ENCODE measurements around the gene PHACTR2.
"Not testable (repeated sequence)": the region's sequence is repeated elsewhere in the genome, so short reads cannot be mapped to it uniquely, and the experiment has no call there.

Gene PHACTR2

GRCh38 chr6:143761074-143761473, 83.3 kb downstream of the PHACTR2 start:
- FAIRE-seq (no peak), DNase-seq (ENCODE audit: low spot score) (no peak)

GRCh38 chr6:143762126-143762525, 84.4 kb downstream of the PHACTR2 start:
- DNase-seq (ENCODE audit: low spot score) (no peak), FAIRE-seq (no peak)

- no peak for FAIRE-seq
Measured at GRCh38 chr6:143765422-143766184, 87.8 kb downstream of the PHACTR2 start.

GRCh38 chr6:143766185-143766553, 88.4 kb downstream of the PHACTR2 start:
- no peak for FAIRE-seq
- no peak for DNase-seq (ENCODE audit: low spot score)

More at GRCh38 chr6:143765422-143766184, 87.8 kb downstream of the PHACTR2 start:
- DNase-seq (ENCODE audit: low spot score) = no peak

DNA sequence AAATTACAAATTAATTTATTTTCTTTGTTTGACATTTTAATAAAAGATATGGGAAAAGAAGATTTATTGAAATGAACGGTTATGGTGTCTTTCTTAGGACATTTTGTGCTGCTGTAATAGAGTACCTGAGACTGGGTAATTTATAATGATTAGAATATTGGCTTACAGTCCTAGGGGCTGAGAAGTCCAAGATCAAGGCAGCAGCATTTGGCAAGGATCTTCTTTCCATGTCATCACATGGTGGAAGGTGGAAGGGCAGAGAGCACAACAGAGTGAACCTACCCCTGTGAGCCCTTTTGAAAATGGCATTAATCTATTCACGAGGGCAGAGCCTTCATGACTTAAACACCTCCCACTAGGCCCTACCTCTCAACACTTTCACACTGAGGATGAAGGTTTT, 89.7 kb downstream of the PHACTR2 start:
- FAIRE-seq (no peak), DNase-seq (ENCODE audit: low spot score) (no peak)

DNA sequence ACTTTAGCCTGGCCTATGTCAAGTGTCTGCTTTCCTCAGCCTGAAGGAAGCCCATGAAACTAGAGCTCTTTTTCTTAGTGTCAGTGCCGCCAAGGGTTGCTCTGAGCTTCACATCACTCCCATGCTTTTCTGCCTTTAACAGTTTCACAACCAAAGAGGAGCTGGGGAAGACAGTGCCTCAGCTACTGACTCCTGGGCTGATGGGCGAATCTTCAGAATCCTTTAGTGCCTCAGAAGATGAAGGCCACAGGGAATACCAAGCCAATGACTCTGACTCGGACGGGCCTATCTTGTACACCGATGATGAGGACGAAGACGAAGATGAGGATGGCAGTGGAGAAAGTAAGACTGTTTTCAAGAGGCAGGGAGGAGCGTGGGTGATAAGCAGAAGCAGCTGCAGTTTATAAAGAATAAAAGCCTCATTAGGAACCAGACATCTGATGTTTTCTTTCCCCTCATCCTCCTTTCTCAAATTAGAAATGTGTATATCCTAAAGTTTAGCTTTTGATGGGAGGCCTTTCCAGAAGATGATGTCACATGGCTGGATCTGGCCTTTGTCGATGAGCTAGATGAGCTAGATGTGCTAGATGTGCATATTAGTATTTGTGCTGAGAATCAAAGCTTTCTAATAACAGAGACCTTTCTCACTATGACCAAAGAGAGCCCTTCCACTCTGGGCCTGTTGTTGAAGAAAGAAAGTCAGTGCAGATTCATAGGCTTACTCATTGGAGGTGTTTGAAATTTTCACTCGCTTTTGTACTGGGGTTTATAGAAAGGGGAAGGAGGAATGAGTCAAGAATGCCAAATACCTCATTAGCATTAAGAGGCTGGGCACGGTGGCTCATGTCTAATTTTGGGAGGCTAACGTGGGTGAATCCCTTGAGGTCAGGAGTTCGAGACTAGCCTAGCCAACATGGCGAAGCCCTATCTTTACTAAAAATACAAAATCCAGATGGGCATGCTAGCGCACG, 94.6 kb downstream of the PHACTR2 start:
- DNase-seq (ENCODE audit: low spot score) (no peak), FAIRE-seq (no peak)

- DNase-seq (ENCODE audit: low spot score) (no peak), FAIRE-seq (no peak)
Measured at GRCh38 chr6:143773506-143774150, 95.9 kb downstream of the PHACTR2 start.

DNA sequence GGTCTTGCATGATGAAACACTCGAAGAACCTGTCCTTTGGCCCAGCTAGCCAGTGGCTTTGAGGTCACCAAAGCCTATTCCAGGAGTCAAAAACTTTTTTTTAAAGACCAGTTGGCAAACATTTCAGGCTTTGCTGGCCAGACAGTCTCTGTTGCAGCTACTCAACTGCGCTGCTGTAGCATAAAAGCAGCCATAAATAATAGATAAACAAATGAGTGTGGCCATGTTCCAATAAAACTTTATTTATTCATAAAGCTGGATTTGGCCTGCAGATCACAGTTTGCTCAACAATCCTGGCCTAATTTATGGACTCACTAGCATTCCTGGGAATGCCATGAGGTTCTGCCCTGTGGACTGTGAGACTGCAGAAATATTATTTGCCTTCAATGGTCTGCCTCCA, 96.6 kb downstream of the PHACTR2 start:
- no peak for FAIRE-seq
- no peak for DNase-seq (ENCODE audit: low spot score)

- FAIRE-seq (no peak), DNase-seq (ENCODE audit: low spot score) (no peak)
Measured at GRCh38 chr6:143775336-143775735, 97.6 kb downstream of the PHACTR2 start.

GRCh38 chr6:143778926-143779325, 101.2 kb downstream of the PHACTR2 start:
- no peak for DNase-seq (ENCODE audit: low spot score)
- FAIRE-seq = no peak

GRCh38 chr6:143782481-143782880, 104.7 kb downstream of the PHACTR2 start:
- FAIRE-seq (no peak), DNase-seq (ENCODE audit: low spot score) (no peak)

- FAIRE-seq (no peak), DNase-seq (ENCODE audit: low spot score) (no peak)
Measured at GRCh38 chr6:143783077-143783476, 105.3 kb downstream of the PHACTR2 start.

- DNase-seq (ENCODE audit: low spot score) (no peak), FAIRE-seq (no peak)
Measured at GRCh38 chr6:143784316-143784715, 106.6 kb downstream of the PHACTR2 start.

DNA sequence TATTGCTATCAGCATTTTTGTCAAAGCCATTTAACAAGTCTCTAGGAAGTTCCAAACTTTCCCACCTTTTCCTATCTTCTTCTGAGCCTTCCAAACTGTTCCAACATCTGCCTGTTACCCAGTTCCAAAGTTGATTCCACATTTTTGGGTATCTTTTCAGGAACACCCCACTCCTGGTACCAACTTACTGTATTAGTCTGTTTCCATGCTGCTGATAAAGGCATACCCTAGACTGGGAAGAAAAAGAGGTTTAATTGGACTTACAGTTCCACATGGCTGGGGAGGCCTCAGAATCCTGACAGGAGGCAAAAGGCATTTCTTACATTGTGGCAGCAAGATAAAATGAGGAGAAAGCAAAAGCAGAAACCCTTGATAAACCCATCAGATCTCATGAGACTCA, 108.6 kb downstream of the PHACTR2 start:
- not testable (repeated sequence) for FAIRE-seq; DNase-seq (ENCODE audit: low spot score)

DNA sequence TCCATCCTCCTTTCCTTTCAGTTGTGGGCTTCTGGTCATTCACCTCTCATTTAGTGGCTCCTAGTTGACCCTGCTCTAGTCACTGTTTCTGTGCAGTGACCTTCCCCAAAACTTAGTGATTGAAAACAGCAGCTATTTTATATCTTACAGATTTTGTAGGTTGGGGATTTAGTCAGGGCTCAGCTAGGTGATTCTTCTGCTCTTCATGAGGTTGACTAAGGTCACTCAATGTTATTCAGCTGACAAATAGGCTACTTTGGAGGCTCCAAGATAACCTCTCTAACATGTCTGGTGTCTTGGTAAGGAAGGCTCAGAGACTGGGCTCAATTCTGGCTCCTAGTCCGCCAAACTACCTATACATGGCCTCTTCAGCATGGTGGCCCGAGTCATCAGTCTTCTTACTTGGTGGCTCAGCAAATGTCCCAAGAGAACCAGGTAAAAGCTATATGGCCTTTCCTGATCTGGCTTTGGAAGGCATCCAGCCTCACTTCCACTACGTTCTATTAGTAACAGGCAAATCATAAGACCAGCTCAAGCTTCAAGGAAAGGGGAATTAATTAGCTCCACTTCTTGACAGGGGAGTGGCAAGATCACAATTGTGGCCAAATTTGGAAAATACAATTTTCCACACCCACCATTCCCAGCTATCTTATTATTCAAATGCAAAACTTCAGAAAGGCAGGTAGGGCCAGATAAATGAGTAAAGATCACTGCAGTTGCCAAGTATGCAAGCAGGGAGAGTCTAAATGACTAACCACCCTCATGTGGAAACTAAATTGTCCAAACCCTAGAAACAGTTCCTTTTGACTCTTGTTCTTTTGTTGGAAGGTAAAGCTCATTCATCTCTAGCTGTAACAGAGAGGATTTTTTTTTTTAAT, 114.9 kb downstream of the PHACTR2 start:
- DNase-seq (ENCODE audit: low spot score) = no peak
- no peak for FAIRE-seq

GRCh38 chr6:143793280-143793619, 115.5 kb downstream of the PHACTR2 start:
- DNase-seq (ENCODE audit: low spot score) (no peak), FAIRE-seq (no peak)

DNA sequence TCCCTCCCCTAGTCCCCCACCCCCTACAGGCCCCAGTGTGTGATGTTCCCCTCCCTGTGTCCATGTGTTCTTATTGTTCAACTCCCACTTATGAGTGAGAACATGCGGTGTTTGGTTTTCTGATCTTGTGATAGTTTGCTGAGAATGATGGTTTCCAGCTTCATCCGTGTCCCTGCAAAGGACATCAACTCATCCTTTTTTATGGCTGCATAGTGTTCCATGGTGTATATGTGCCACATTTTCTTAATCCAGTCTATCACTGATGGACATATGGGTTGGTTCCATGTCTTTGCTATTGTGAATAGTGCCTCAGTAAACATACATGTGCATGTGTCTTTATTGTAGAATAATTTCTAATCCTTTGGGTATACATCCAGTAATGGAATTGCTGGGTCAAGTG, 118.8 kb downstream of the PHACTR2 start:
- FAIRE-seq; DNase-seq (ENCODE audit: low spot score): not testable (repeated sequence)

GRCh38 chr6:143798487-143798886, 120.7 kb downstream of the PHACTR2 start:
- FAIRE-seq = not testable (repeated sequence)

DNA sequence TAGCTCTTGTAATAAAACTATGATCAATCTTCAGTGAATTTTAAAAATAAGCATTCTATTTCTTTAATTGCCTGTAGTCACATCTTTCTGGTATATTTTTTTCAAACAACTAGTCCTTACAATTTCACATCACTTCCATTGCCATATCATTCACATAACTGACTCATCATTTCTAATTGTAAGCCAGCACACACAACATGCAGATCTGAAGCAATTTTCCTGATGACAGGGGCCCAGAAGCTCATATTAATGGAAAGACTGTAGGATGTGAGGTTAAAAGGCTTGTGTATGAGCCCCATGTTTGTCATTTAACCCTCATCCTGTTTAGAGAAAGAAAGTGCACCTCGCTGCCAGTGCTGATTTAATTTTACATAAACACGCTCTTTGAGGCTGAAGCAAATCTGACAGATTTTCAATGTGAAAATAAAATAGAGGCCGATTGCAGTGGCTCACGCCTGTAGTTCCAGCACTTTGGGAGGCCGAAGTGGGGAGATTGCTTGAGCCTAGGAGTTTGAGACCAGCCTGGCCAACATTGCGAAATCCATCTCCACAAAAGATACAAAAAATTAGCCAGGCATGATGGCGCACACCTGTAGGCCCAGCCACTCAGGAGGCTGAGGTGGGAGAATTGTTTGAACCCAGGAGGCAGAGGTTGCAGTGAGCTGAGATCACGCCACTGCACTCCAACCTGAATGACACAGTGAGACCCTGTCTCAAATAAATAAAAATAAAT, 125.2 kb downstream of the PHACTR2 start:
- no peak for FAIRE-seq
- no peak for DNase-seq (ENCODE audit: low spot score)

More at GRCh38 chr6:143798487-143798886, 120.7 kb downstream of the PHACTR2 start:
- DNase-seq (ENCODE audit: low spot score) = not testable (repeated sequence)
